ENCODE data around the gene CDT1.

DNA sequence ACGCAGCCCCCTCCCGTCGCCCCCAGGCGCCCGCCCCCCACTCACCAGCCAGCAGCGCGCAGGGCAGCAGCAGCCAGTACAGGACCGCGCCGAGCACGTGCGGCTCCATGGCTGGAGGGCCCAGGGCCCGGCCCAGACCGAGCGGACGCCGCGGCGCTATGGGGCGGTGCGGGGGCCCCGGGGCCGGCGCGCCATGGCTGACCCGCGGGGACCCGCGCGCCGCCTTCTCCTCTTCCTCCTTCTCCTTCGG lies 18.8 kb upstream of the CDT1 start:
- TF ChIP-seq, protein P1, sequence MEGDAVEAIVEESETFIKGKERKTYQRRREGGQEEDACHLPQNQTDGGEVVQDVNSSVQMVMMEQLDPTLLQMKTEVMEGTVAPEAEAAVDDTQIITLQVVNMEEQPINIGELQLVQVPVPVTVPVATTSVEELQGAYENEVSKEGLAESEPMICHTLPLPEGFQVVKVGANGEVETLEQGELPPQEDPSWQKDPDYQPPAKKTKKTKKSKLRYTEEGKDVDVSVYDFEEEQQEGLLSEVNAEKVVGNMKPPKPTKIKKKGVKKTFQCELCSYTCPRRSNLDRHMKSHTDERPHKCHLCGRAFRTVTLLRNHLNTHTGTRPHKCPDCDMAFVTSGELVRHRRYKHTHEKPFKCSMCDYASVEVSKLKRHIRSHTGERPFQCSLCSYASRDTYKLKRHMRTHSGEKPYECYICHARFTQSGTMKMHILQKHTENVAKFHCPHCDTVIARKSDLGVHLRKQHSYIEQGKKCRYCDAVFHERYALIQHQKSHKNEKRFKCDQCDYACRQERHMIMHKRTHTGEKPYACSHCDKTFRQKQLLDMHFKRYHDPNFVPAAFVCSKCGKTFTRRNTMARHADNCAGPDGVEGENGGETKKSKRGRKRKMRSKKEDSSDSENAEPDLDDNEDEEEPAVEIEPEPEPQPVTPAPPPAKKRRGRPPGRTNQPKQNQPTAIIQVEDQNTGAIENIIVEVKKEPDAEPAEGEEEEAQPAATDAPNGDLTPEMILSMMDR (IDR thresholded peaks at IDR 0.05; ENCODE audit: low read length) = no peak
- TF ChIP-seq EZH2 (IDR thresholded peaks at IDR 0.05; ENCODE audit: borderline replicate concordance, low read length) = no peak
